ENCODE measurements around the gene CAPN9. TPM values are rescaled to one million over a fixed set of nuclear protein-coding genes. Genes with fewer than 3 reads are reported as not detected.
A peak's percentile ranks its signal among the peaks of the same experiment; 100 is the strongest.

The CAPN9 gene
- total and polyA plus RNA-seq, 9 of the 15 experiments (the other 6 are each of a cell fraction or from before 2014, with no cell fraction given) = not detected

DNA sequence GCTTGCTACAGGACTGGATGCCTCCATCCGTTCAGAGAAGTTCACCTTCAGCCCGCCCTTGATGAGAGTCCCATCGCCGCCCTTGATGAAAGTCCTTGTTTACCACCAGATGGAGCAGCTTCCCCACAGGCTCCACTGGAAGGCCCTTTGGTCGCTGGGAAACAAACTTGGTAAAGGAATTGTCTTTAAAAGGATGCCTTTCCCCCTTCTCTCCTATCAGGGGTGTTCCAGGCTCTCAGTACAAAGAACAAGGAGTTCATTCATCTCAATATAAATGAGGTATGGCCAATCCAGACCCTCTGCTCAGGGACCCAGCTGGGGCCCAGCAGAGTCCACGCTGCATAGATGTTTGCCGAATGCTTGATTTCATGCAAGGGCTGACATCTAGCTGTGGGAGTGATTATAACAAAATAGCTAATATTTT lies 50.8 kb downstream of the CAPN9 start (continued):
- TF ChIP-seq RAD21 (CRISPR knock-in tag; conservative IDR thresholded peaks at IDR 0.05 in 1 of 2, IDR thresholded peaks at IDR 0.05 in 1 of 2) (peak; percentile 90 to 98), BMI1 (IDR thresholded peaks at IDR 0.05; ENCODE audit: low read length) (no peak), SMC3 (conservative IDR thresholded peaks at IDR 0.05; ENCODE audit: insufficient read depth, low read depth, low read length) (peak; percentile 89), ZBTB1 (CRISPR knock-in tag; IDR thresholded peaks at IDR 0.05; ENCODE audit: borderline replicate concordance, low read depth) (no peak), SMARCA4 (IDR thresholded peaks at IDR 0.05) (no peak), SAFB2 (IDR thresholded peaks at IDR 0.05; ENCODE audit: borderline replicate concordance, low read depth, low read length, severe bottlenecking) (no peak), GTF3C2 (IDR thresholded peaks at IDR 0.05; ENCODE audit: borderline replicate concordance, extremely low read depth, insufficient read length) (no peak), ZC3H8 (IDR thresholded peaks at IDR 0.05) (no peak), KHSRP (IDR thresholded peaks at IDR 0.05) (no peak), KLF1 (tag; IDR thresholded peaks at IDR 0.05) (no peak), CC2D1A (IDR thresholded peaks at IDR 0.05) (peak; percentile 75), GTF2E2 (tag; IDR thresholded peaks at IDR 0.05) (no peak), NKRF (IDR thresholded peaks at IDR 0.05; ENCODE audit: borderline replicate concordance) (no peak), SAP30 (IDR thresholded peaks at IDR 0.05; ENCODE audit: borderline replicate concordance, insufficient read depth, low read depth, low read length, poor library complexity, severe bottlenecking) (no peak), ZNF311 (CRISPR knock-in tag; IDR thresholded peaks at IDR 0.05) (no peak), ZBED1 (IDR thresholded peaks at IDR 0.05) (no peak), PHB (CRISPR knock-in tag; IDR thresholded peaks at IDR 0.05) (no peak), ZNF174 (CRISPR knock-in tag; IDR thresholded peaks at IDR 0.05) (no peak), ZNF583 (CRISPR knock-in tag; IDR thresholded peaks at IDR 0.05) (no peak), BRD9 (IDR thresholded peaks at IDR 0.05; ENCODE audit: low read depth, partially characterized antibody) (no peak), EP400 (IDR thresholded peaks at IDR 0.05) (no peak), ETS2 (tag; IDR thresholded peaks at IDR 0.05; ENCODE audit: borderline replicate concordance, poor library complexity, severe bottlenecking) (no peak)
- TF ChIP-seq, protein P1, sequence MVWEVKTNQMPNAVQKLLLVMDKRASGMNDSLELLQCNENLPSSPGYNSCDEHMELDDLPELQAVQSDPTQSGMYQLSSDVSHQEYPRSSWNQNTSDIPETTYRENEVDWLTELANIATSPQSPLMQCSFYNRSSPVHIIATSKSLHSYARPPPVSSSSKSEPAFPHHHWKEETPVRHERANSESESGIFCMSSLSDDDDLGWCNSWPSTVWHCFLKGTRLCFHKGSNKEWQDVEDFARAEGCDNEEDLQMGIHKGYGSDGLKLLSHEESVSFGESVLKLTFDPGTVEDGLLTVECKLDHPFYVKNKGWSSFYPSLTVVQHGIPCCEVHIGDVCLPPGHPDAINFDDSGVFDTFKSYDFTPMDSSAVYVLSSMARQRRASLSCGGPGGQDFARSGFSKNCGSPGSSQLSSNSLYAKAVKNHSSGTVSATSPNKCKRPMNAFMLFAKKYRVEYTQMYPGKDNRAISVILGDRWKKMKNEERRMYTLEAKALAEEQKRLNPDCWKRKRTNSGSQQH (CRISPR knock-in tag; IDR thresholded peaks at IDR 0.05) = no peak
- TF ChIP-seq, protein P2, sequence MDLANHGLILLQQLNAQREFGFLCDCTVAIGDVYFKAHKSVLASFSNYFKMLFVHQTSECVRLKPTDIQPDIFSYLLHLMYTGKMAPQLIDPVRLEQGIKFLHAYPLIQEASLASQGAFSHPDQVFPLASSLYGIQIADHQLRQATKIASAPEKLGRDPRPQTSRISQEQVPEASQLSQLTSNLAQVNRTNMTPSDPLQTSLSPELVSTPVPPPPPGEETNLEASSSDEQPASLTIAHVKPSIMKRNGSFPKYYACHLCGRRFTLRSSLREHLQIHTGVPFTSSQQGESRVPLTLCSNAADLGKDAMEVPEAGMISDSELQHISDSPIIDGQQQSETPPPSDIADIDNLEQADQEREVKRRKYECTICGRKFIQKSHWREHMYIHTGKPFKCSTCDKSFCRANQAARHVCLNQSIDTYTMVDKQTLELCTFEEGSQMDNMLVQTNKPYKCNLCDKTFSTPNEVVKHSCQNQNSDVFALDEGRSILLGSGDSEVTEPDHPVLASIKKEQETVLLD (IDR thresholded peaks at IDR 0.05) = no peak
